ENCODE measurements around the gene HMGXB4.

Gene HMGXB4, protein sequence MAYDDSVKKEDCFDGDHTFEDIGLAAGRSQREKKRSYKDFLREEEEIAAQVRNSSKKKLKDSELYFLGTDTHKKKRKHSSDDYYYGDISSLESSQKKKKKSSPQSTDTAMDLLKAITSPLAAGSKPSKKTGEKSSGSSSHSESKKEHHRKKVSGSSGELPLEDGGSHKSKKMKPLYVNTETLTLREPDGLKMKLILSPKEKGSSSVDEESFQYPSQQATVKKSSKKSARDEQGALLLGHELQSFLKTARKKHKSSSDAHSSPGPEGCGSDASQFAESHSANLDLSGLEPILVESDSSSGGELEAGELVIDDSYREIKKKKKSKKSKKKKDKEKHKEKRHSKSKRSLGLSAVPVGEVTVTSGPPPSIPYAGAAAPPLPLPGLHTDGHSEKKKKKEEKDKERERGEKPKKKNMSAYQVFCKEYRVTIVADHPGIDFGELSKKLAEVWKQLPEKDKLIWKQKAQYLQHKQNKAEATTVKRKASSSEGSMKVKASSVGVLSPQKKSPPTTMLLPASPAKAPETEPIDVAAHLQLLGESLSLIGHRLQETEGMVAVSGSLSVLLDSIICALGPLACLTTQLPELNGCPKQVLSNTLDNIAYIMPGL

DNA sequence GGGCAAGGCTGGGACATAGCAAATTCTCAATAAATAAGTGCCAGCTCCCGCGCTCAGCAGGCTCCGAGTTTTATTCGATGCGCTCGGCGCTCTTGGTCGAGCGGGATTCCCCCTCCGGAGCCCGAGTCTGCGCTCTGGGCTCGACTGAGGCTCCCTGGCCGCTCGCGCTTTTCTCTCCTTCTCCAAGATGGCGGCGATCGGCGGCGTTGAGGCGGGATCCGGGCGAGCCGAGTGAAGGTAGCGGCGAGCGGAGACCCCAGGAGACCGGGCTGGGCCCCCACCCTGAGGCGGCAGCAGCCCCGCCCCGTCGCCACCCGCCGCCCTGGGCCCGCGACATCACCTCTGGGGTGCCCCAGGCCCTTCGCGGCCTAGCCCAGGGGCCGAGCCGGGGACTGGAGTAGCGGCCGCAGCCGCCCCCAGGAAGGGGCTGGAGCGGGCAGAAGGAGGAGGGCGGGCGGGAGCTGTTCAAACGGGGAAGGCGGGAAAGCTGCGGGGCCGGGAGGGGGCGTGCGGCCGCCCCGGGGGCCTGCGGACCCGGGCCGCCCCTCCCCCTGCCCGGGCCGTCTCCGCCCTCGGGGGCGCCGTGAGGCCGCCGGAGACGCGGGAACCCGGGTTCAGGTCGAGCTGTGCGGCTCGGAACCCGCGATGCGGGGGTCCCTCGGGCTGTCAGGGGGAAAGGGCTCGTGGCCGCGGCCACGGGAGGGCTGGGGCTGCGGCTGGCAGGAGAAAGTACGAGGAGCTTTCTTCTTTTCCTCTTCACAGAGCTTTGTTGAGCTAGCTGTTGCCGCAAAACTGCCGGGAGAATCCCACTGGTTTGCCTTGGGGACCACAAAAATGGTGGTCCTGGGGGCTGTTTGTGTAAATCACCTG lies at the start of gene HMGXB4:
TSS of gene HMGXB4 (plus strand) at position 173 of the 870 bp plus-strand sequence. CDS start 4,898 bp downstream, outside the sequence.
- Histone ChIP-seq H3K4me3 (ENCODE audit: low read length) (peak within 1 kb of the TSS; percentile 65), H3K27me3 (ENCODE audit: control insufficient read depth, insufficient read depth, low read length) (no peaks in the 10 kb centered on the region), H3K9ac (ENCODE audit: low read length) (peak within 1 kb of the TSS; percentile 86), H3K4me1 (ENCODE audit: control insufficient read depth, insufficient read depth, low read length) (peaks cover 7% of the 10 kb centered on the region), H3K9me3 (ENCODE audit: control insufficient read depth, low read length) (no peaks in the 10 kb centered on the region), H3K36me3 (ENCODE audit: control insufficient read depth, insufficient read depth, low read length) (no peaks in the 10 kb centered on the region)

DNA sequence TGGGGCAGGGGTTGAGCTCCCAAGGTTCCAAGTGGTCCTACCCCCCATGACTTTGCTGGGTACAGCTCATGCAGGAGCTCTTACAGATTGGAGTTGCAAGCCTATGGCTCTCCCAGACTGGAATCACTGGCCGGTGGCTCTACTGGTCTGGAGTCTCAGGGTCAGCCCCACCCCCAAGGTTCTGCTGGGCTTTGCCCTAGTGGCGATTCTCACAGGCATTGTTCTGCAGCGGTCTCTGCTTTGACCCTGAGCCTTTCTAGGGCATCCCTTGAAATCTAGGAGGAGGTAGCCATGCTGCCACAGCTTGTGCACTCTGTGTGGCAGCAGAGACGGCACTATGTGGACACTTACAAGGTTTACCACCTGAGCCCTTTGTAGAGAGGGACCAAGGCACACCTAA lies 49.3 kb upstream of the HMGXB4 start:
- Histone ChIP-seq H3K4me1 (ENCODE audit: control insufficient read depth, insufficient read depth, low read length) (no peaks in the 10 kb centered on the region), H3K36me3 (ENCODE audit: control insufficient read depth, insufficient read depth, low read length) (no peaks in the 10 kb centered on the region), H3K27me3 (ENCODE audit: control insufficient read depth, insufficient read depth, low read length) (no peaks in the 10 kb centered on the region), H3K9me3 (ENCODE audit: control insufficient read depth, low read length) (no peaks in the 10 kb centered on the region), H3K9ac (ENCODE audit: low read length) (no peak overlapping the region), H3K4me3 (ENCODE audit: low read length) (no peak overlapping the region)

DNA sequence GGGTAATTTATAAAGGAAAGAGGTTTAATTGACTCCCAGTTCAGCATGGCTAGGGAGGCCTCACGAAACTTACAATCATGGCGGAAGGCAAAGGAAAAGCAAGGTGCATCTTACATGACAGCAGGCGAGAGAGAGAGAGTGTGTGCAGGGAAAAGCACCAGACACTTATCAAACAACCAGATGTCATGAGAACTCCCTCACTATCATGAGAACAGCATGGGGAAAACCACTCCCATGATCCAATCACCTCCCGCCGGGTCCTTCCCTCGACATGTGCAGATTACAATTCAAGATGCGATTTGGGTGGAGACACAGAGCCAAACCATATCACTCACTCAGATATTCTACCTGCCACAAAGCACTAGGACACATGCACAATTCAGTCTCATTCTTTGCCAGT lies 48.1 kb upstream of the HMGXB4 start:
- Histone ChIP-seq H3K9me3 (ENCODE audit: control insufficient read depth, low read length) (no peaks in the 10 kb centered on the region), H3K9ac (ENCODE audit: low read length) (no peak overlapping the region), H3K4me1 (ENCODE audit: control insufficient read depth, insufficient read depth, low read length) (no peaks in the 10 kb centered on the region), H3K27me3 (ENCODE audit: control insufficient read depth, insufficient read depth, low read length) (no peaks in the 10 kb centered on the region), H3K4me3 (ENCODE audit: low read length) (no peak overlapping the region), H3K36me3 (ENCODE audit: control insufficient read depth, insufficient read depth, low read length) (no peaks in the 10 kb centered on the region)

DNA sequence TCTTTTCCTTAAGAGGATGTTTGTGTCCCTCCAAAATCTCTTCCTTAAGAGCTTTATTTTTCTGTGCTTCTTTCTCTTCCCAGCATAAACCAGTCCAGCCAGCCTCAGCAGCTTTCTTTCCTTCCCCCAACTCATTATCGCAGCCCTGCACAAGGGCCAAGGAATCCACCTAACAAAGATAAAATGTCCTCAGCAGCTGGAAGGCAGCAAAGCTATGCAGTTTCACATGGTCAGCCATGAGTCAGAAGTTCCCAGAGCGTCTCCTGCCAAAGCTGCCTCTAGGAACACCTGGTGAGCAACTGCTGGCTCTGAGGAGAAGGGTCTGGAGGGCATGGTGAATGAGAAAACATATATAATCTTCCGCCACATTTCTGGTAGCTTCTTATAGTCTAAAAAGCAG lies 45.3 kb upstream of the HMGXB4 start:
- no peaks in the 10 kb centered on the region for H3K4me1 ChIP-seq (ENCODE audit: control insufficient read depth, insufficient read depth, low read length)
- no peaks in the 10 kb centered on the region for H3K9me3 ChIP-seq (ENCODE audit: control insufficient read depth, low read length)
- H3K9ac ChIP-seq (ENCODE audit: low read length) = no peak overlapping the region
- no peak overlapping the region for H3K4me3 ChIP-seq (ENCODE audit: low read length)
- H3K27me3 ChIP-seq (ENCODE audit: control insufficient read depth, insufficient read depth, low read length) = no peaks in the 10 kb centered on the region
- no peaks in the 10 kb centered on the region for H3K36me3 ChIP-seq (ENCODE audit: control insufficient read depth, insufficient read depth, low read length)

DNA sequence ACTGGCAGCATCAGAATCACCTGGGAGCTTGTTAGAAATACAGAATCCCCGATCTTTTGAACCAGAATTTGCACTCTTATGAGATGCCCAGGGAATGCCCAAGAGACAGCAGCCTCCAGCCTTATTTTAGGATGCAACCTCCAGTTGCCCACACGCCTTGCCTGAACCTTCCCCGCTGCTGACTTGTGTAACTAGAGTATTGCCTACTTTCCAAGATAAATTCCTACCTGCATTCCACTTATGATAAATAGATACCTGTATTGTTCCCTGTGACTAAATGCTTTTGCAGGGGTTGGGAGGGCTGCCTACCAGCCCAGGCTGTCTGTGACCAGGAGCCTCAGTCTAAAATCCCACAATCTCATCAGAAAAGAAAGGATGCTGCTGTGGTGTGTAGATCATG lies 44.3 kb upstream of the HMGXB4 start:
- Histone ChIP-seq H3K36me3 (ENCODE audit: control insufficient read depth, insufficient read depth, low read length) (no peaks in the 10 kb centered on the region), H3K9me3 (ENCODE audit: control insufficient read depth, low read length) (no peaks in the 10 kb centered on the region), H3K27me3 (ENCODE audit: control insufficient read depth, insufficient read depth, low read length) (no peaks in the 10 kb centered on the region), H3K4me3 (ENCODE audit: low read length) (no peak overlapping the region), H3K9ac (ENCODE audit: low read length) (no peak overlapping the region), H3K4me1 (ENCODE audit: control insufficient read depth, insufficient read depth, low read length) (no peaks in the 10 kb centered on the region)

DNA sequence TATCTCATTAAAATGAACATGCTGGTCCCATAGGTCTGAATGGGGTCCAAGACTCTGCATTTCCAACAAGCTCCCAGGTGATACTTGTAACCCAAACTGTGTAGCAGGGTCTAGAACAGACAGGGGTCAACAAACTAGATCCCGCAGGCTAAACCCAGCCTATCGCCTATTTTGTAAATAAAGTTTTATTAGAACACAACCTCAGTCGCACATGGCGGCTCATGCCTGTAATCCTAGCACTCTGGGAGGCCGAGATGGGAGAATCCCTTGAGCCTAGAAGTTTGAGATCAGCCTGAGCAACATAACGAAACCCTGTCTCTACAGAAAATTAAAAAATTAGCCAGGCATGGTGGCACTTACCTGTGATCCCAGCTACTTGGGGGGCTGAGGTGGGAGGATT lies 42.3 kb upstream of the HMGXB4 start:
- H3K36me3 ChIP-seq (ENCODE audit: control insufficient read depth, insufficient read depth, low read length) = no peaks in the 10 kb centered on the region
- H3K4me1 ChIP-seq (ENCODE audit: control insufficient read depth, insufficient read depth, low read length) = no peaks in the 10 kb centered on the region
- no peak overlapping the region for H3K9ac ChIP-seq (ENCODE audit: low read length)
- H3K9me3 ChIP-seq (ENCODE audit: control insufficient read depth, low read length) = no peaks in the 10 kb centered on the region
- H3K4me3 ChIP-seq (ENCODE audit: low read length) = no peak overlapping the region
- no peaks in the 10 kb centered on the region for H3K27me3 ChIP-seq (ENCODE audit: control insufficient read depth, insufficient read depth, low read length)

DNA sequence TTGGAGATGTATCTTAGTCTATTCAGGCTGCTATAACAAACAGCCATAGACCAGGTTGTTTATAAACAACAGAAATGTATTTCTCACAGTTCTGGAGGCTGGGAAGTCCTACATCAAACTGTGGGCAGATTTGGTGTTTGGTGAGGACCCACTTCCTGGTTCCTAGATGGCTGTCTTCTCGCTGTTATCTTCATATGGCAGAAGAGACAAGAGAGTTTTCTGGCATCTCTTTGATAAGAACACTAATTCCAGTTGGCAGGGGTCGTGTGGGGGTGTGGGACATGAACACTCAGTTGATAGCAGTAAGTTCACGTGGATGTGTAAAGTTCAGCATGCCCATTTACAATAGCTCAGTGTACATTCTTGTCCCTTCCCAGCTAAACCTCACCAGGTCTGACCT lies 41.3 kb upstream of the HMGXB4 start:
- no peak overlapping the region for H3K4me3 ChIP-seq (ENCODE audit: low read length)
- H3K9ac ChIP-seq (ENCODE audit: low read length) = no peak overlapping the region

DNA sequence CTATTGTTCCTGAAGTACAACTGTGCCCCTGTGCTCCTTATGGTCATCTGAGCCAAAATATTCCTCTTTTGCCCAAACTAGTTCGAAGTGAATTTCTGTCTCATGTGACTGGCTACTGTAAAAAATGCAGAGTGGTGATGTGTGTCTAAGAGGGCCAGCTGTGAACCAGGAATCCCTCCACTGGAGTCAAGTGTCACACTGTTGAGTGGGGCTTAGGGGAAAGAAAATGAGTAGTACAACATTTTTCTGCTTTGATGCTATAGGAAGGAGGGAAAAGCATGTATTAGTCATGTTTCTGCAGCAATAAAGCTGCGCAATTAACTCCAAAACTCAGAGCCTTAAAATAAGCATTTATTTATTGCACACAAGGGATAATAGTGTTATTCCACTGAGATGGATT lies 39.8 kb upstream of the HMGXB4 start:
- Histone ChIP-seq H3K9ac (ENCODE audit: low read length) (no peak overlapping the region), H3K9me3 (ENCODE audit: control insufficient read depth, low read length) (no peaks in the 10 kb centered on the region), H3K36me3 (ENCODE audit: control insufficient read depth, insufficient read depth, low read length) (no peaks in the 10 kb centered on the region), H3K27me3 (ENCODE audit: control insufficient read depth, insufficient read depth, low read length) (no peaks in the 10 kb centered on the region), H3K4me1 (ENCODE audit: control insufficient read depth, insufficient read depth, low read length) (no peaks in the 10 kb centered on the region), H3K4me3 (ENCODE audit: low read length) (no peak overlapping the region)

More for the DNA sequence above, 41.3 kb upstream of the HMGXB4 start:
- no peaks in the 10 kb centered on the region for H3K36me3 ChIP-seq (ENCODE audit: control insufficient read depth, insufficient read depth, low read length)
- H3K4me1 ChIP-seq (ENCODE audit: control insufficient read depth, insufficient read depth, low read length) = no peaks in the 10 kb centered on the region
- H3K27me3 ChIP-seq (ENCODE audit: control insufficient read depth, insufficient read depth, low read length) = no peaks in the 10 kb centered on the region
- H3K9me3 ChIP-seq (ENCODE audit: control insufficient read depth, low read length) = no peaks in the 10 kb centered on the region

DNA sequence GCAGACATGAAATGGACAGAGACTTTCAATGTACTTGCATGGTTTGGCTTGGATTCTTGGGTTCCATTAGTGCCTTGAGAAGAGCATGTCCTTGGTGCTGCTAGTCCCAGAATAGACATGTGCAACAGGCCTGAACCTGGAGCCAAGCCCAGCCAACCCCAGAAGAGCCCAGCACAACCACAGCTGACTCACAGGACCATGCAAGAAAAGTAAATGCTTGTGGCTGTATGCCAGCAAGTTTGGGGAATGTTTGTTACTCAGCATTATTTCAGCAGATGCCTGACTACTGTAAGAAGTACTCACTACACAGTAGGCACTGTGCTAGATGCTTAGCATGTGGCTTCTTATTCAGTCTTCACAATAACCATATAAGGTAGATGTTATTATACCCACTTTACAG lies 39.2 kb upstream of the HMGXB4 start:
- no peaks in the 10 kb centered on the region for H3K4me1 ChIP-seq (ENCODE audit: control insufficient read depth, insufficient read depth, low read length)
- no peak overlapping the region for H3K9ac ChIP-seq (ENCODE audit: low read length)
- H3K36me3 ChIP-seq (ENCODE audit: control insufficient read depth, insufficient read depth, low read length) = no peaks in the 10 kb centered on the region

DNA sequence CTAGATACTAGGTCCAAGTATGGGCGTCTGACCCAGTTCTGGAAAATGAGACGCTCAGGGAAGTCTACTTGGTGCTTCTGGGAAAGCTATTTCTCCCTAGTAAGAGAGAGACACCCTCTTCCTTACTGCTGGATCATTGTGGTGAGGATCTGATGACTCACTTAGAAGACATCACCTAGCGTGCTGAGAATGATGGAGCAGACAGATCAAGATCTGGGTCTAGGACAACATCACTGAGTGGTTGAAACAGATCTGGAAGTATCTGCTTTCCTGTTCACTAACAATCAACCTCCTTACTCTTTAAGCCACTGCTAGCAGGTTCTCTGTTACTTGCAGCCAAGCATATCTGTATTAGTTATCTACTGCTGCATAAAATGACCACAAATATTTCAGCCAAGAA lies 38.3 kb upstream of the HMGXB4 start:
- no peak overlapping the region for H3K4me3 ChIP-seq (ENCODE audit: low read length)
- no peaks in the 10 kb centered on the region for H3K27me3 ChIP-seq (ENCODE audit: control insufficient read depth, insufficient read depth, low read length)
- no peaks in the 10 kb centered on the region for H3K36me3 ChIP-seq (ENCODE audit: control insufficient read depth, insufficient read depth, low read length)

More for the DNA sequence above, 39.2 kb upstream of the HMGXB4 start:
- Histone ChIP-seq H3K4me3 (ENCODE audit: low read length) (no peak overlapping the region), H3K27me3 (ENCODE audit: control insufficient read depth, insufficient read depth, low read length) (no peaks in the 10 kb centered on the region), H3K9me3 (ENCODE audit: control insufficient read depth, low read length) (no peaks in the 10 kb centered on the region)

DNA sequence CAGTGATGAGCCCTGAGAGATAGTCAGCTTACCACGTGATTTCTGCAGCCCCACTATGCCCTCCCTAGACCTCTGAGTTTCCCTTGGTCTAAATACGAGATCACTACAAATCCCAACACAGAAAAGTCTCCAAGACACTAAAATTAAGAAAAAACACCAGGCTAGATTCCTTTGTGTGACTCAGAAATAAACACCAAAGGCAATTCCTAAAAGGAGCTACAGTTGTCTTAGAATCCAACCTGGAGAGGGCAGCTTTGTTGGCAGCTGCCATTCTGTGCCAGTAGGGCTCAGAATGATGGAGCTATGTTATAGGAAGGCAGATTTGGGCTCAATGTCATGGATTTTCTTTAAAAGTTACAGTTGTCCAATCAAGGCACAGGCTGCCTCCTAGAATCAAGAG lies 37.1 kb upstream of the HMGXB4 start:
- H3K4me3 ChIP-seq (ENCODE audit: low read length) = no peak overlapping the region
- H3K4me1 ChIP-seq (ENCODE audit: control insufficient read depth, insufficient read depth, low read length) = no peaks in the 10 kb centered on the region
- no peaks in the 10 kb centered on the region for H3K36me3 ChIP-seq (ENCODE audit: control insufficient read depth, insufficient read depth, low read length)
- H3K27me3 ChIP-seq (ENCODE audit: control insufficient read depth, insufficient read depth, low read length) = no peaks in the 10 kb centered on the region
- no peaks in the 10 kb centered on the region for H3K9me3 ChIP-seq (ENCODE audit: control insufficient read depth, low read length)
- no peak overlapping the region for H3K9ac ChIP-seq (ENCODE audit: low read length)

More for the DNA sequence above, 38.3 kb upstream of the HMGXB4 start:
- Histone ChIP-seq H3K9me3 (ENCODE audit: control insufficient read depth, low read length) (no peaks in the 10 kb centered on the region), H3K4me1 (ENCODE audit: control insufficient read depth, insufficient read depth, low read length) (no peaks in the 10 kb centered on the region), H3K9ac (ENCODE audit: low read length) (no peak overlapping the region)

DNA sequence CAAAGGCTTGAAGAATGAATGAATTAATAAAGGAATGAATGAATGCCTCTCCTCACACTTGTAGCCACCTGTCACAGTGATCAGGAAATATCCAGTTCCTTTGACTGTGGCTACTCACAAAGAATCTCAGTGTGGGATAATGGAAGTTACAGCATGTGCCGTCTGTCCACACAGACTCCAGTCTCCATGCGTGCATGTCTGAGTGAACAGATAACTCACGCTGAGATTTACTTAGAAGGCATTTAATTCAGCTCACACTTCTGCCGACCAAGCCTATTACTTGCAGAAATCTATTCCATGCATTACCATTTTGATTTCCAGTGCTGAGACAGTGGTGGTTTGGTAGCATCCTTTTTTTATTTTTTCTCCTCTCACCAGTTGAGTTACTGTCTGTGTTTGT lies 32.3 kb upstream of the HMGXB4 start:
- Histone ChIP-seq H3K4me3 (ENCODE audit: low read length) (no peak overlapping the region), H3K27me3 (ENCODE audit: control insufficient read depth, insufficient read depth, low read length) (no peaks in the 10 kb centered on the region), H3K36me3 (ENCODE audit: control insufficient read depth, insufficient read depth, low read length) (no peaks in the 10 kb centered on the region), H3K9ac (ENCODE audit: low read length) (no peak overlapping the region), H3K9me3 (ENCODE audit: control insufficient read depth, low read length) (no peaks in the 10 kb centered on the region), H3K4me1 (ENCODE audit: control insufficient read depth, insufficient read depth, low read length) (no peaks in the 10 kb centered on the region)
